ENCODE data around the gene LIG3. TPM values are rescaled to one million over a fixed set of nuclear protein-coding genes. Genes with fewer than 3 reads are reported as not detected.
"Not testable (repeated sequence)": the region's sequence is repeated elsewhere in the genome, so short reads cannot be mapped to it uniquely, and the experiment has no call there.

The LIG3 gene
- total and polyA plus RNA-seq, 2 donors = 16.2 to 28.4 TPM

DNA sequence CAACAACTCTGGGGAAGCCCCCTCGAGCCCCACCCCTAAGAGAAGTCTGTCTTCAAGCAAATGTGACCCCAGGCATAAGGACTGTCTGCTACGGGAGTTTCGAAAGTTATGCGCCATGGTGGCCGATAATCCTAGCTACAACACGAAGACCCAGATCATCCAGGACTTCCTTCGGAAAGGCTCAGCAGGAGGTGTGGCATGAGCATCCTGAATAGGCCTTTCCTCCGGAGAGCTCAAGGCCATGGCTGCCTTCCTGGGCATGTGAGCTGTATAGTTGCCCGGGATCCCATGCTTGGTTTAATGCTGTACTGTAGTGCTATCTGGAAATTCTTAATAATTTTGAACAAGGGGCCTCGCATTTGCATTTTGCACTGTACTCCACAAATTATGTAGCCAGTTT is 9.2 kb downstream of the LIG3 start:
- no peak overlapping the region for H3K4me3 ChIP-seq (ENCODE audit: low read depth, low read length)
- H3K27ac ChIP-seq (ENCODE audit: low read depth) = no peak overlapping the region
- WGBS = 94% methylated on average over 10 of the region's 10 CpGs
- no peak for DNase-seq (ENCODE audit: extremely low spot score)
- H3K4me1 ChIP-seq (ENCODE audit: insufficient read depth) = no peaks in the 10 kb centered on the region
- H3K36me3 ChIP-seq (ENCODE audit: insufficient read depth) = peaks cover 8% of the 10 kb centered on the region

DNA sequence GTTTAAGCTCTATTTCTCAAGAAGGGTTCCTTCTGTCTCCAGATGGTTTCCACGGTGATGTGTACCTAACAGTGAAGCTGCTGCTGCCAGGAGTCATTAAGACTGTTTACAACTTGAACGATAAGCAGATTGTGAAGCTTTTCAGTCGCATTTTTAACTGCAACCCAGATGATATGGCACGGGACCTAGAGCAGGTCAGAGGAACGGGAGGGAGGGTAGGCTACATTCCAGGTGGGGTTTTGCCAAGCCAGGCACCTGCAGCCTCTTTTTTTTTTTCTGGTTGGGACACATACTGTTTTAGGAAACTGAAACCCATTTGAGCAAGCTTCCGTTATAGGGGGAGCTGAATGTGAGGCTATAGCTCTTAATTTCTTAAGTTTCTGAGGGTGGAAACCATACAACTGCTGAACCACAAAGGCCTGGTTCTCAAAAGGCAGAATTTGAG is 10.6 kb downstream of the LIG3 start:
- Histone ChIP-seq H3K4me3 (ENCODE audit: low read depth, low read length) (no peak overlapping the region), H3K27ac (ENCODE audit: low read depth) (no peak overlapping the region), H3K36me3 (ENCODE audit: insufficient read depth) (peaks cover 3% of the 10 kb centered on the region), H3K4me1 (ENCODE audit: insufficient read depth) (no peaks in the 10 kb centered on the region)
- no peak for DNase-seq (ENCODE audit: extremely low spot score)
- 27% methylated on average over 6 of the region's 6 CpGs for WGBS

DNA sequence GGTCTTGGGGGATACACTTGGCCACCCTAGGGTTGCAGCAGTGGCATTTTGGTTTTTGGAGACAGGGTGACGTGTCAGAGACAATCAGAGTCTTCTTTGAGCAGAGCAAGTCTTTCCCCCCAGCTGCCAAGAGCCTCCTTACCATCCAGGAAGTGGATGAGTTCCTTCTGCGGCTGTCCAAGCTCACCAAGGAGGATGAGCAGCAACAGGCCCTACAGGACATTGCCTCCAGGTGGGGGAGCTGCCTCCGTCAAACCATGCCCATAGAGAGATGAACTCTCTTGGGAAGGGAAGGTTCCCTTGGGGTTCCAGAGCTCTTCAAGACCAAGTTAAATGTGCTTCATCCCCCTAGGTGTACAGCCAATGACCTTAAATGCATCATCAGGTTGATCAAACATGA is 11.3 kb downstream of the LIG3 start:
- Histone ChIP-seq H3K27ac (ENCODE audit: low read depth) (no peak overlapping the region), H3K4me3 (ENCODE audit: low read depth, low read length) (no peak overlapping the region), H3K36me3 (ENCODE audit: insufficient read depth) (peaks cover 2% of the 10 kb centered on the region), H3K4me1 (ENCODE audit: insufficient read depth) (no peaks in the 10 kb centered on the region)
- 92% methylated on average over 3 of the region's 3 CpGs for WGBS
- DNase-seq (ENCODE audit: extremely low spot score) = no peak

GRCh38 chr17:34993031-34993430 is 12.7 kb downstream of the LIG3 start:
- Histone ChIP-seq H3K36me3 (ENCODE audit: insufficient read depth) (peaks cover 2% of the 10 kb centered on the region), H3K27ac (ENCODE audit: low read depth) (no peak overlapping the region), H3K4me3 (ENCODE audit: low read depth, low read length) (no peak overlapping the region), H3K4me1 (ENCODE audit: insufficient read depth) (no peaks in the 10 kb centered on the region)
- DNase-seq (ENCODE audit: extremely low spot score) = no peak
- WGBS = 81% methylated on average over 2 of the region's 2 CpGs

DNA sequence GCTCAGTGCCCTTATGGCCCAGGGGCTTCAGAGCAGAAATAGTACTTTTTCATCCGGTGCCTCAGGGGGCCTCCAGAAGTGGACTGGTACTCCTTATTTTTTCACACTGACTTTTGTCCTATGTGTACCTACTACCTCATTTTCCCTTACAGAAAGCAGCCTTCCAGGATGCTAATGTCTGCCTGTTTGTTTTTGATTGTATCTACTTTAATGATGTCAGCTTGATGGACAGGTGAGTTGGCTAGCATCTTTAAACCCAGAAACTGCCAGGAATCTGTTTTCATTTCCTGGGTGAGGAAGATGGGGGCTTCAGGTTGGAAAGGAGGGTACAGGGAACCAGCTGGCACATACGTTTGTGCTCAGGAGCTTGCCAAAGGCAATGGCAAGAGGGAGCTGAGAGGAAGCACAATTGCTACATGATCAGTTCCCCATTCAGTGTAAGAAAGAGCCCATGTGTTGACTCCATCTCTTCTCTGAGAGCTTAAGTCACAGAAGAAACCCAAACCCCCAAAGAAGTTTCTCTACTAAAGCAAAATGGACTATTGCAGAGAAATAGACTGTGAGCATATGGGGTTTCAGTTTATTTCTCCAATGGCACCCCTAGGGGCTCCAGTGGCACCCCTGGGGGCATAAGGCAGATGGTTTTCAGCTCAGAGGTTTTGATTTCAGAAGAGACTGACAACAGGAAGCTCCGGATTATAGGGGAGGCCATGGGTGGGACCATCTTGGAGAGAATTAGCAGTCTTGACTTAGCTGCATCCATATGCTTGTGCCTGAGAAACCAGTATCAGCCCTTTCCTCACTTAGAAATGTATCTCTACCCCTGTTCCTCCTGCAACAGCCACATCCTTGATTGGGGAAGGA is 16.3 kb downstream of the LIG3 start:
- DNase-seq (ENCODE audit: extremely low spot score) = no peak
- Histone ChIP-seq H3K4me3 (ENCODE audit: low read depth, low read length) (no peak overlapping the region), H3K4me1 (ENCODE audit: insufficient read depth) (no peaks in the 10 kb centered on the region), H3K36me3 (ENCODE audit: insufficient read depth) (peaks cover under 1% of the 10 kb centered on the region), H3K27ac (ENCODE audit: low read depth) (no peak overlapping the region)
- 64% methylated on average over 3 of the region's 3 CpGs for WGBS

GRCh38 chr17:34997355-34997862 is 17.1 kb downstream of the LIG3 start:
- DNase-seq (ENCODE audit: extremely low spot score) = no peak

GRCh38 chr17:34998205-34998604 is 17.9 kb downstream of the LIG3 start:
- WGBS = 48% methylated on average over 5 of the region's 5 CpGs
- Histone ChIP-seq H3K4me3 (ENCODE audit: low read depth, low read length) (no peak overlapping the region), H3K27ac (ENCODE audit: low read depth) (no peak overlapping the region), H3K4me1 (ENCODE audit: insufficient read depth) (no peaks in the 10 kb centered on the region), H3K36me3 (ENCODE audit: insufficient read depth) (no peaks in the 10 kb centered on the region)
- DNase-seq (ENCODE audit: extremely low spot score) = no peak

More at GRCh38 chr17:34997355-34997862, 17.1 kb downstream of the LIG3 start:
- no peak overlapping the region for H3K27ac ChIP-seq (ENCODE audit: low read depth)
- no peak overlapping the region for H3K4me3 ChIP-seq (ENCODE audit: low read depth, low read length)
- no peaks in the 10 kb centered on the region for H3K36me3 ChIP-seq (ENCODE audit: insufficient read depth)
- no peaks in the 10 kb centered on the region for H3K4me1 ChIP-seq (ENCODE audit: insufficient read depth)
- 25% methylated on average over 11 of the region's 11 CpGs for WGBS

DNA sequence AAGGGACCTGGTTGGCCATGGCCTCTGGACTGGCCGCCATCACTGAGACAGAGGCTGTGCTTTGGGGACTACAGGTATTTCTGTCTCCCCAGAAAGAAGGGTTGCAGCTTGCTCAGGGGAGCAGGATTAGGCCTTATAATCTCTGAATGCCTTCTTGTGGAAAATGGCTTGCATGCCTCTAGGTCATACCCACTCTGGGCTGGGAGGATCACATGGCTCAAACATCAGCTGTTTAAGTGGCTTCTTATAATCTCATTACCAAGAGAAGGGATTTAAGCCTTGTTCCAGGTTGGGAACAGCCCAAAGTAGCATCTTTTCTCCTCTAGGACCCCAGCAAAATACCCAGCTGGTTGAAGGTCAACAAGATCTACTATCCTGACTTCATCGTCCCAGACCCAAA is 19.1 kb downstream of the LIG3 start:
- H3K4me1 ChIP-seq (ENCODE audit: insufficient read depth) = no peaks in the 10 kb centered on the region
- H3K27ac ChIP-seq (ENCODE audit: low read depth) = no peak overlapping the region
- no peak for DNase-seq (ENCODE audit: extremely low spot score)
- no peak overlapping the region for H3K4me3 ChIP-seq (ENCODE audit: low read depth, low read length)
- 96% methylated on average over 2 of the region's 2 CpGs for WGBS
- H3K36me3 ChIP-seq (ENCODE audit: insufficient read depth) = no peaks in the 10 kb centered on the region

DNA sequence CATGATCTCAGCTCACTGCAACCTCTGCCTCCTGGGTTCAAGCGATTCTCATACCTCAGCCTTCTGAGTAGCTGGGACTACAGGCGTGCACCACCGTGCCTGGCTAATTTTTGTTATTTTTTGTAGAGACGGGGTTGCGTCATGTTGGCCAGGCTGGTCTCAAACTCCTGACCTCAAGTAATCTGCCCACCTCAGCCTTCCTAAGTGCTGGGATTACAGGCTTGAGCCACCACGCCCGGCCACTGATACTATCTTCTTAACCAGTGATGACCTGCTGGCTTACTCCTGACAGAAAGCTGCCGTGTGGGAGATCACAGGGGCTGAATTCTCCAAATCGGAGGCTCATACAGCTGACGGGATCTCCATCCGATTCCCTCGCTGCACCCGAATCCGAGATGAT is 20.7 kb downstream of the LIG3 start:
- DNase-seq (ENCODE audit: extremely low spot score); H3K4me3 ChIP-seq (ENCODE audit: low read depth, low read length); H3K4me1 ChIP-seq (ENCODE audit: insufficient read depth); H3K36me3 ChIP-seq (ENCODE audit: insufficient read depth); H3K27ac ChIP-seq (ENCODE audit: low read depth): not testable (repeated sequence)
- 69% methylated on average over 14 of the region's 14 CpGs for WGBS

GRCh38 chr17:35001549-35001948 is 21.2 kb downstream of the LIG3 start:
- DNase-seq (ENCODE audit: extremely low spot score) = no peak
- 68% methylated on average over 2 of the region's 2 CpGs for WGBS
- no peaks in the 10 kb centered on the region for H3K4me1 ChIP-seq (ENCODE audit: insufficient read depth)
- H3K27ac ChIP-seq (ENCODE audit: low read depth) = no peak overlapping the region
- H3K4me3 ChIP-seq (ENCODE audit: low read depth, low read length) = no peak overlapping the region
- H3K36me3 ChIP-seq (ENCODE audit: insufficient read depth) = no peaks in the 10 kb centered on the region

- H3K4me1 ChIP-seq (ENCODE audit: insufficient read depth) = no peaks in the 10 kb centered on the region
- no peak overlapping the region for H3K27ac ChIP-seq (ENCODE audit: low read depth)
- no peaks in the 10 kb centered on the region for H3K36me3 ChIP-seq (ENCODE audit: insufficient read depth)
- WGBS = 63% methylated on average over 15 of the region's 15 CpGs
- DNase-seq (ENCODE audit: extremely low spot score) = no peak
- no peak overlapping the region for H3K4me3 ChIP-seq (ENCODE audit: low read depth, low read length)
Observed at GRCh38 chr17:35002876-35003551, 22.7 kb downstream of the LIG3 start.

DNA sequence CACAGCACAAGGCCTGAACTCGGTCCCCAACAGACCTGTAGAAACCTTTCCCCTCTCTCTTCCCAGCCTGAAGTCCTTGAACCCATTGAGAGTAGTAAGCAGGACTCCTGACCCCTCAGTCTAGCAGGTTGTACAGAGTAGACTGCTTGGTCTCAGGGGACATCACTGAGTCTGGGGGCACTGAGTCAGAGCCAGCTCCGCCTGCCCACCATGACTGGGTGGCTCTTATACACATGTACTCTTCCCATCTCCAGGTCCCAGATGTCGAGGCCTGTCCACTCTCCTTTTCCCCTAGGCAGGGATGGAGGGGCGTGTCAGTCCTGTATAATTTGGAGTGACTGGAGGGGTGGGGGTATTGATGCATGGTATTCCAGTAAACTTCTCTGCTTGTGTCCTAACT is 23.5 kb downstream of the LIG3 start:
- H3K4me1 ChIP-seq (ENCODE audit: insufficient read depth) = no peaks in the 10 kb centered on the region
- no peaks in the 10 kb centered on the region for H3K36me3 ChIP-seq (ENCODE audit: insufficient read depth)
- 92% methylated on average over 4 of the region's 4 CpGs for WGBS
- H3K27ac ChIP-seq (ENCODE audit: low read depth) = no peak overlapping the region
- no peak for DNase-seq (ENCODE audit: extremely low spot score)
- no peak overlapping the region for H3K4me3 ChIP-seq (ENCODE audit: low read depth, low read length)

GRCh38 chr17:35006345-35006744 is 26.0 kb downstream of the LIG3 start:
- no peaks in the 10 kb centered on the region for H3K36me3 ChIP-seq (ENCODE audit: insufficient read depth)
- H3K27ac ChIP-seq (ENCODE audit: low read depth) = no peak overlapping the region
- DNase-seq (ENCODE audit: extremely low spot score) = no peak
- H3K4me1 ChIP-seq (ENCODE audit: insufficient read depth) = no peaks in the 10 kb centered on the region
- no peak overlapping the region for H3K4me3 ChIP-seq (ENCODE audit: low read depth, low read length)
- 91% methylated on average over 4 of the region's 4 CpGs for WGBS

DNA sequence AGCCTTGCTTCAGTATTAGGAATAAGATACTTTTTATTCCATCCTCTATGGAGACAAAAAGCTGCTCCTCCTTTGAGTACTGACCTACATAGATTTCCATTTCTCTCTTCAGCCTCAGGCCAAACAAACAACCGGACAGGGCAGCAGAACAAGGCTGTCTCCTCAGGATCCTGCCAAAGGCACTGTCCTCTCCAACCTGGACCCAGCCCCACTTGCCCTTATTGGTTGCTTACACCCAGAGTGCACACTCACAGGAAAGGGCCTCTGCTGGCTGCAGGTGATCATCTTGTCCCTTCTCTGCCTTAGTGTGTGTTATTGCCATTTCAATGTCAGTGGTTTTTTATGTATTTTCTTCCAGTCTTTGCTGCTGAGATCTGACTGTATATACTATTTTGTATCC is 26.6 kb downstream of the LIG3 start:
- no peak overlapping the region for H3K27ac ChIP-seq (ENCODE audit: low read depth)
- 88% methylated on average over 1 of the region's 1 CpG for WGBS
- no peaks in the 10 kb centered on the region for H3K36me3 ChIP-seq (ENCODE audit: insufficient read depth)

More for the DNA sequence above, 26.6 kb downstream of the LIG3 start:
- no peaks in the 10 kb centered on the region for H3K4me1 ChIP-seq (ENCODE audit: insufficient read depth)
- no peak overlapping the region for H3K4me3 ChIP-seq (ENCODE audit: low read depth, low read length)
- no peak for DNase-seq (ENCODE audit: extremely low spot score)

All from urinary bladder (tissue), 4 donors.